H9 (cell line): Measurements from ENCODE around the gene GPD2. TPM values are rescaled to one million over a fixed set of nuclear protein-coding genes. Genes with fewer than 3 reads are reported as not detected.

Experiments
- DNase-seq: peaks from one replicate; pipeline ENCODE4 v3.0.0-alpha.2; 2017
- H2AFZ ChIP-seq: one replicate; pipeline ENCODE4 v1.6.1; 2013; ENCODE audit warnings: mild to moderate bottlenecking, low read length, control low read depth, moderate library complexity
- H2AK5ac ChIP-seq: 2 replicates; pipeline ENCODE4 v1.6.1; 2013; ENCODE audit warnings: low read length, control low read depth, mixed read lengths; ENCODE audit not compliant: insufficient read length
- H2BK120ac ChIP-seq: one replicate; pipeline ENCODE4 v1.6.1; 2013; ENCODE audit warnings: low read depth, mild to moderate bottlenecking, low read length, control low read depth, inconsistent platforms; ENCODE audit not compliant: poor library complexity, severe bottlenecking
- H2BK12ac ChIP-seq: 2 replicates; pipeline ENCODE4 v1.6.1; 2013; ENCODE audit warnings: low read length, control low read depth, mixed read lengths, low read depth; ENCODE audit not compliant: insufficient read length
- H2BK15ac ChIP-seq: 2 replicates; pipeline ENCODE4 v1.6.1; 2013; ENCODE audit warnings: low read depth, low read length, control low read depth
- H2BK20ac ChIP-seq: one replicate; pipeline ENCODE4 v1.6.1; 2013; ENCODE audit warnings: low read depth, mild to moderate bottlenecking, low read length, control low read depth, inconsistent platforms; ENCODE audit not compliant: poor library complexity, severe bottlenecking
- H2BK5ac ChIP-seq: 2 replicates; pipeline ENCODE4 v1.6.1; 2013; ENCODE audit warnings: low read length, control low read depth, mixed read lengths; ENCODE audit not compliant: insufficient read length
- H3K14ac ChIP-seq: 2 replicates; pipeline ENCODE4 v1.6.1; 2013; ENCODE audit warnings: low read length, control low read depth; ENCODE audit not compliant: insufficient read depth
- H3K18ac ChIP-seq: 2 replicates; pipeline ENCODE4 v1.6.1; 2013; ENCODE audit warnings: low read depth, mild to moderate bottlenecking, mixed read lengths, low read length, control low read depth; ENCODE audit not compliant: insufficient read length
- H3K23ac ChIP-seq: 2 replicates; pipeline ENCODE4 v1.6.1; 2013; ENCODE audit warnings: low read length, control low read depth, mixed read lengths, low read depth; ENCODE audit not compliant: insufficient read length
- H3K23me2 ChIP-seq: 2 replicates; pipeline ENCODE4 v1.6.1; 2013; ENCODE audit warnings: low read depth, mild to moderate bottlenecking, mixed read lengths, low read length, control low read depth; ENCODE audit not compliant: insufficient read length, poor library complexity, severe bottlenecking
- H3K27ac ChIP-seq: 2 replicates; pipeline ENCODE4 v1.5.1; 2013; ENCODE audit warnings: low read length, control low read depth, mixed read lengths, low read depth; ENCODE audit not compliant: insufficient read length
- H3K27me3 ChIP-seq: 2 replicates; pipeline ENCODE4 v1.6.1; 2013; ENCODE audit warnings: low read length, control low read depth, inconsistent platforms; ENCODE audit not compliant: insufficient read depth
- H3K4ac ChIP-seq: 2 replicates; pipeline ENCODE4 v1.6.1; 2013; ENCODE audit warnings: low read depth, mild to moderate bottlenecking, control low read depth, inconsistent platforms, low read length, moderate library complexity
- H3K4me1 ChIP-seq: 2 replicates; pipeline ENCODE4 v1.6.1; 2013; ENCODE audit warnings: low read length, control low read depth, inconsistent platforms; ENCODE audit not compliant: insufficient read depth
- H3K4me2 ChIP-seq: 2 replicates; pipeline ENCODE4 v1.6.1; 2013; ENCODE audit warnings: low read length, control low read depth, mixed read lengths; ENCODE audit not compliant: insufficient read length, insufficient read depth
- H3K56ac ChIP-seq: 2 replicates; pipeline ENCODE4 v1.6.1; 2013; ENCODE audit warnings: low read depth, mild to moderate bottlenecking, mixed read lengths, low read length, control low read depth; ENCODE audit not compliant: insufficient read length
- H3K79me1 ChIP-seq: 2 replicates; pipeline ENCODE4 v1.6.1; 2013; ENCODE audit warnings: low read depth, mild to moderate bottlenecking, moderate library complexity, low read length, control low read depth, inconsistent platforms; ENCODE audit not compliant: insufficient read depth, poor library complexity, severe bottlenecking
- H3K79me2 ChIP-seq: 2 replicates; pipeline ENCODE4 v1.6.1; 2013; ENCODE audit warnings: low read length, control low read depth, inconsistent platforms; ENCODE audit not compliant: insufficient read depth
- H3K9ac ChIP-seq: 2 replicates; pipeline ENCODE4 v1.6.1; 2013; ENCODE audit warnings: low read length, control low read depth, mixed read lengths; ENCODE audit not compliant: insufficient read length; ENCODE audit errors: extremely low read depth
- H3K9me3 ChIP-seq: one replicate; pipeline ENCODE4 v1.6.1; 2013; ENCODE audit warnings: low read depth, low read length, inconsistent platforms; ENCODE audit not compliant: control insufficient read depth
- H3T11ph ChIP-seq: one replicate; pipeline ENCODE4 v1.6.1; 2013; ENCODE audit warnings: mild to moderate bottlenecking, low read length, control low read depth, inconsistent platforms
- H4K20me1 ChIP-seq: one replicate; pipeline ENCODE4 v1.6.1; 2013; ENCODE audit not compliant: control insufficient read depth, insufficient read length, insufficient read depth
- H4K5ac ChIP-seq: 2 replicates; pipeline ENCODE4 v1.6.1; 2013; ENCODE audit warnings: low read depth, mild to moderate bottlenecking, mixed read lengths, low read length, control low read depth; ENCODE audit not compliant: insufficient read length
- H4K8ac ChIP-seq: replicated peaks from 2 replicates; pipeline ENCODE4 v1.6.1; 2013; ENCODE audit warnings: low read length, control low read depth, mixed read lengths, low read depth; ENCODE audit not compliant: insufficient read length
- H4K91ac ChIP-seq: 2 replicates; pipeline ENCODE4 v1.6.1; 2013; ENCODE audit warnings: low read depth, mild to moderate bottlenecking, moderate library complexity, mixed read lengths, low read length, control low read depth; ENCODE audit not compliant: insufficient read length
- H3K27ac Mint-ChIP-seq, 3 experiments: 2 replicates in 2 of 3; 3 replicates in 1 of 3; pipeline ENCODE4 v1.8.0; 2020 to 2021; ENCODE audit warnings: mixed read lengths in 3 of 3, mild to moderate bottlenecking in 1 of 3, moderate library complexity in 1 of 3
- H3K27me3 Mint-ChIP-seq: 2 replicates; pipeline ENCODE4 v1.8.0; 2021; ENCODE audit warnings: low read depth, mild to moderate bottlenecking, moderate library complexity, mixed read lengths
- H3K36me3 Mint-ChIP-seq, 3 experiments: 2 replicates in 2 of 3; 3 replicates in 1 of 3; pipeline ENCODE4 v1.8.0; 2020 to 2021; ENCODE audit warnings: low read depth in 3 of 3, mixed read lengths in 3 of 3; ENCODE audit not compliant: insufficient read depth in 1 of 3
- H3K4me1 Mint-ChIP-seq, 2 experiments: 2 replicates each; pipeline ENCODE4 v1.8.0; 2020; ENCODE audit warnings: mixed read lengths in 2 of 2
- H3K4me3 Mint-ChIP-seq, 2 experiments: 2 replicates in 1 of 2; 3 replicates in 1 of 2; pipeline ENCODE4 v1.8.0; 2020 to 2021; ENCODE audit warnings: mild to moderate bottlenecking in 2 of 2, mixed read lengths in 2 of 2, moderate library complexity in 1 of 2
- H3K9me3 Mint-ChIP-seq, 2 experiments: 2 replicates in 1 of 2; 3 replicates in 1 of 2; pipeline ENCODE4 v1.8.0; 2020; ENCODE audit warnings: mild to moderate bottlenecking in 2 of 2, mixed read lengths in 2 of 2, moderate library complexity in 1 of 2
- CTCF ChIP-seq: fragments of 200-600 bp; sonication (generic); conservative IDR thresholded peaks from 3 replicates; pipeline ENCODE4 v1.8.0; 2021; ENCODE audit warnings: antibody characterized with exemption, mild to moderate bottlenecking
- WGBS: extraction: QIAGEN DNeasy Blood & Tissue Kit; methylation state at CpG from one replicate; pipeline ENCODE4 v1.1.7; 2013; ENCODE audit warnings: missing lambda C conversion rate, low lambda C conversion rate, mixed read lengths; ENCODE audit not compliant: insufficient read length; ENCODE audit errors: extremely low coverage; 5-methylcytosine and 5-hydroxymethylcytosine counted together
- total RNA-seq: library from RNA; stranded (reverse); gene quantifications from 2 replicates; pipeline ENCODE4 v1.2.1, GENCODE V29; 2021

GPD2 gene
- total RNA-seq, 1 experiment from 2014 or later, result 46.0 TPM

- H3K18ac ChIP-seq, result no peak overlapping the region
- peaks cover 5% of the 10 kb centered on the region for H3K79me1 ChIP-seq
- H3K27me3 ChIP-seq, result no peaks in the 10 kb centered on the region
- no peak overlapping the region for H3K23ac ChIP-seq
- no peak overlapping the region for H4K8ac ChIP-seq
- peaks cover 12 to 14% (median 14%) of the 10 kb centered on the region in 3 experiments for H3K36me3 Mint-ChIP-seq
- H3T11ph ChIP-seq, result no peak overlapping the region
- 0 out of 2 replicates have a peak, but pooled peaks cover 3% of the 10 kb centered on the region for H3K4me1 ChIP-seq
- no peak overlapping the region for H2BK12ac ChIP-seq
- no peaks in the 10 kb centered on the region for H4K20me1 ChIP-seq
- H3K79me2 ChIP-seq, result peaks cover 4% of the 10 kb centered on the region; the same call in 1 of the 2 replicates
- no peaks in the 10 kb centered on the region for H3K23me2 ChIP-seq
- H2AFZ ChIP-seq, result no peak overlapping the region
- no peak overlapping the region for H2BK120ac ChIP-seq
- no peak overlapping the region for H3K4ac ChIP-seq
- no peak for DNase-seq
- H3K27me3 Mint-ChIP-seq, result no peaks in the 10 kb centered on the region
- no peak overlapping the region for H3K4me3 Mint-ChIP-seq
- H3K9me3 ChIP-seq, result no peaks in the 10 kb centered on the region
- H4K5ac ChIP-seq, result no peak overlapping the region
- WGBS, result no CpG with 5 or more reads among the region's 6 CpGs
- H2BK5ac ChIP-seq, result no peak overlapping the region
- TF ChIP-seq CTCF, result no peak
- H3K4me1 Mint-ChIP-seq, result peaks cover 2 to 7% of the 10 kb centered on the region in 2 experiments; a peak in 2 of 4 replicates
- H2BK15ac ChIP-seq, result no peak overlapping the region
- no peak overlapping the region for H4K91ac ChIP-seq
- no peak overlapping the region; a peak in 1 of 7 replicates for H3K27ac Mint-ChIP-seq
- H3K4me2 ChIP-seq, result no peak overlapping the region
- H2BK20ac ChIP-seq, result no peak overlapping the region
- no peak overlapping the region for H3K14ac ChIP-seq
- H3K56ac ChIP-seq, result no peak overlapping the region
- H3K9ac ChIP-seq, result no peak overlapping the region
- peaks cover 8% of the 10 kb centered on the region in 2 experiments for H3K9me3 Mint-ChIP-seq
- no peak overlapping the region for H2AK5ac ChIP-seq
- no peak overlapping the region for H3K27ac ChIP-seq
These were observed 9.4 kb downstream of the GPD2 start for GRCh38 chr2:156445296-156446220.
